NCI-H2107 treated with DMSO at 0.1 percent for 48 hours (cell line): Measurements from ENCODE around the gene RELA.

ENCODE experiments used
- DNase-seq: peaks from one replicate; lab custom pipeline; 2025; ENCODE audit not compliant: unreplicated experiment; lab: John Stamatoyannopoulos, UW

The RELA gene

DNA sequence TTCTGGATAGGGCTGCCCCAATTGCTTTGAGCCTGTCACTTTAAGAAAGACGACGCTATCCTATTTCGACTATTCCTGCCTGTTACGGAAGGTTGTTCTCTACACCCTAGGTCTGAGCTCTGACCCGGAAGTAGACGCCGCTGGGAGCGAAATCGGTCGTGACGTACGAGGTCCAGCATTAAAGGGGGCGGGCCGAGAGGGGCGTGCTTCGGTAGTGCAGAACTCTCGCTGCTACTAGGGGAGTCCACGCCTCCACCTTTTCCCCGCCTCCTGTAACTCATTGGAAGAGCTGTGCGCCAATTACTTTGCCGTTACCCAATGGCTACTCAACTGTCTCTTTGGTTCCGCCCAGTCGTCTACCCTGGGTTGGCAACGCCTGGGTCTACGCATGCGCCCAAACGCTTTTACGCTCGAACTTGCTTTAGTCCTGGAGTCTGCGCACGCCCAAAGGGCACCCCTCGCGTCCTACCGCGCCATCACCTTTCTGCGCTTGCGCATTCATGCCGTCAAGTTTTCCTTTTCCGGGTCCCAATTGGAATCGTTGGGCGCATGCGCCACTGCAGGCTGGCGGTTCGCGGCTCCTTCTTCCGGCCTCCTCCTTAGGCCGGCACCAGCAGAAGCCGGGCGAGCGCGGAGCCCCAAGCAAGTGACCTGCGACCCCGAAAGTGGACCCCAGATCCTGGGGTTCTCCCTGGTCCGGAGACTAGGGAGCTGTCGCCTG, 47.3 kb downstream of the RELA start, which contains the start of gene PCNX3:
Gene PCNX3 (plus strand): TSS at position 548 of the 721 bp plus-strand sequence. CDS start 536 bp downstream, outside the sequence.
- DNase-seq, result peak; percentile 100

DNA sequence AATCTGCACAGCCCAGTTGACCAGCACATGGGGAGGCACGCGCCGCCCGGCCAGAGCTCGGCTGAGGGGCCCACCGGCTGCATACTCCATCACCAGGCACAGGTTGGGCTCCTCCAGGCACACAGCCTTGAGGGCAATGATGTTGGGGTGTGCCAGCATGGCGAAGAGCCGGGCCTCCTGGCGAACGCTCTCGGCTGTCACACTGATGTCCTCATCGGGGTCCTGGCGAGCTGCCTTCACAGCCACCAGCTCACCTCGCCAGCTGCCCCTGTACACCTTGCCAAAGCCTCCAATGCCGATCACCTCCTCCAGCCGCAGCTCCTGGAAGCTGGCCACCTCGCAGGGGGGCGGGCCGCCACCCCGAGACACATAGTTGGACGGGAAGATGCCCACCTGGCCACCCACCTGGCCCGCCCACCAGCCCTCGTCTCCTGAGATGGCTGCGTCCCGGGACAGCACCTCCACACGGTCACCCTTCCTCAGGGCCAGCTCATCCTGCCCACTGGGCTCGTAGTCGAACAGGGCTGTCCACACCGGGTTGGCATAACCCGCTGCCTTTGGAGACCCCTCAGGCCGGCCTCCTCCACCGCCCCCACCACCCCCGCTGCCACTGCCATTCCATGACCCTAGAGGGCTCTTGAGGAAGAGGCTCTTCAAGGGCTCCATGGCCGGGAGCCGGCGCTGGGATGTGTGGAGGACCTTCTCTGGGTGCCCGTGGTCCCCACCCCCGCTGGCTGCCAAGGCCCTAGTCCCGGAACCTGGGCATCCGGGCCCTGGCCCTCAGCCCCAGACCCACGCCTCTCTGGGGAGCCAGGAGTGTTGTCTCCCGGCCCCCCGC, 49.4 kb downstream of the RELA start:
- no peak for DNase-seq

DNA sequence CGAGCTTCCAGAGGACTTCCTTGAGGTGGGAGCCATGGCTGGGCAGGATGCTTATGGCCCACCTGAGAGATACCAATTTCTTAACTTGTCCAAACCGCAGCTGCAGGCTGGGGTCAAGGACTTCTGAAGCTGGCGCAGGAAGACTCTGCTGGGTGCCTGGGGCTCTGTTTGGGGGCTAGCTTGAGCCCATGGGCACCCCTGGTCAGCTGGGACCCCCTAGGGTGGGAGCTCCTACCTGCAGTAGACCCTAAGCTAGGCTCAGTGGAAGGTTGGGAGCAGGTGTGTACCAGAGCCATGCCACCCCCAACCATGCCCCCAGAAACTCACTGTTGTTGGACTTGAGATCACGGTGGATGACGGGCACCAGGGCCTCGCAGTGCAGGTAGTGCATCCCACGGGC, 50.0 kb downstream of the RELA start:
- DNase-seq, result no peak

- no peak for DNase-seq
These were observed 50.7 kb downstream of the RELA start for GRCh38 chr11:65611758-65612603.

DNA sequence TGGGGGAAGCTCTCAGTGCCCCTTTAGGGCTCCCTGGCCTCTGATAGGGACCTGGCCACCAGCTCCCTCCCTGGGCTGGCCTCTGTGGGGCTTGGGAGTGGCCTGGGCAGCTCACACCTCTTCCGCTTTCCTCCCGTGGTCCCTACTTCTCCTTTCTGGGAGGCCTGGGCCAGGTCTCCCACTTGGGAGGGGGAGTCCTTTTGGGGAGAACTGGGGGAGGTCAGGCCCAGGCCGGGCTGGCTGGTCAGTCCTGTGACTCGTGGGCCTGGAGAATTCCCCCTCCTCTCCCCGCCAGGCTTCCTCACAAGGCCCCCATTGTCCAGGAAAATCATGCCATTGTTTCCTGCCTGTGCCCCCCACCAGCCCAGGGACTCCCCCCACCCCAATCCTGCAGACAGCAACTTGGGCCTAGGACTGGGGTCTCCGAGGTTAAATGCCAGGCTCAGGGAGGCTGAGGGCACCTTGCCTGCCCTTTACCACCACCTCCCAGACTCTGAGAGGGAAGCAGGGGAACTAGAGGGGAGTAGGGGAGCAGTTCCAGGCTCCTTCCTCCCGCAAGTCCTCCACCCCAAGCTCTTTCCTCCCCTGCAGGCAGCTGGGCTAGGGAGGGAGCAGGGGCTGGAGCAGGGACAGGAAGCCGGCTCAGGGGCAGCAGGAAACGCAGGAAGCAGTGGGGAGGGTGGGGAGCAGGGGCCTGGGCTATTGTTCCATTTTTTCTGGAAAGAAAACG, 51.5 kb downstream of the RELA start:
- DNase-seq, result no peak

GRCh38 chr11:65610404-65610803, 52.3 kb downstream of the RELA start:
- no peak for DNase-seq

DNA sequence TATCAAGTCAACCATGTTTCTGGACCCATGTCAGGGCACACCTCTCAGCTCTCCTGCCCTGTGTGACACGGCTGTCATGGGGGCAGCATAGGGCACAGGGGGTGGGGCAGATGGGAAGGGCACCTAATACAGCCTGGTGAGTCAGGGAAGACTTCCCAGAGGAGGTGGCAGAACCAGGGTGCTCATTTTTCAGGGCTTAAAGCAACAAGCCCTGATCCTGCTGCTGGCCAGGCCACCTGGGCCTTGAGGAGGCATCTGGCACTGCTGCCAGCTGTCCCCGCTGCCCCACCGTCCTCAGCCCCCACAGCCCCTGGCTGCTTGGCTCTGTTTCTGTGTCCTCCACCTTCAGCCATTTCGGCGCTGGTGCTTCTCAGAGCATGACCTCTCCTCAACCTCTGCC, 53.1 kb downstream of the RELA start:
- no peak for DNase-seq

- no peak for DNase-seq
These were observed 53.5 kb downstream of the RELA start for GRCh38 chr11:65609229-65609628.

DNA sequence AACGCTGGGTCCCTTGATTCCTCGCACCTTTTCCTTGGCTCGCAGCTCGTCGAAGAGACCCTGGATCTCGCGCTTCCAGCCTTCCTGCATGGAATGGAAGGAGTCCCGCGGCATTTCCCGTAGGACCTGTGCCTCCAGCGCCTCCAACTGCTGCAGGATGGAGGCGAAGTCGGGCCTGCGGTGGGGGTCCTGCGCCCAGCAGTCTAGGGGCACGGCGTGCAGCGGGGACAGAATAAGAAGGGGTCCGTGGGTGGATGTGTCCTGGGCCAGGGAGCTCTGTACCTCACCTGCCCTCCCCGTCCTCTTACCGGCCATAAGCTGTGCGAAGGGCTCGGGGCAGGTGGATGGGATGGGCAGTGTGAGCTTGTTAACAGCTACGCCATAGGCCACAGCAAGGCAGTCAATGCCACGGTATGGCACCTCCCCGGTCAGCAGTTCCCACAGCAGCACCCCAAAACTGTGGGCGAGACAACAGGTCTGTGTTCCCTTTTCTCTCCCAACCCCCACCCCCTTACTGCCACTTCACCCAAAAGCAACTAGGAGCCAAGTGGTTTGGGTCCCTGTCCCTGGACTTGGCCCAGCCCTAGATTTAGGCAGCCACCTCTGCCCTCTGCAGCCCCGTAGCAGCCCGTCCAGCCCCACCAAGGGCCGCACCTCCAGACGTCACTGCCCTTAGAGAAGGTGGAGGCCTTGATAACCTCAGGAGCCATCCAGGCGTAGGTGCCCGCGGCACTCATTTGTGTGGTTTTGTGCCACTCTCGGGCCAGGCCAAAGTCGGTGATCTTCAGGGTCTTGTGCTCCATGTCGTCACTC, 54.9 kb downstream of the RELA start:
- DNase-seq, result no peak

DNA sequence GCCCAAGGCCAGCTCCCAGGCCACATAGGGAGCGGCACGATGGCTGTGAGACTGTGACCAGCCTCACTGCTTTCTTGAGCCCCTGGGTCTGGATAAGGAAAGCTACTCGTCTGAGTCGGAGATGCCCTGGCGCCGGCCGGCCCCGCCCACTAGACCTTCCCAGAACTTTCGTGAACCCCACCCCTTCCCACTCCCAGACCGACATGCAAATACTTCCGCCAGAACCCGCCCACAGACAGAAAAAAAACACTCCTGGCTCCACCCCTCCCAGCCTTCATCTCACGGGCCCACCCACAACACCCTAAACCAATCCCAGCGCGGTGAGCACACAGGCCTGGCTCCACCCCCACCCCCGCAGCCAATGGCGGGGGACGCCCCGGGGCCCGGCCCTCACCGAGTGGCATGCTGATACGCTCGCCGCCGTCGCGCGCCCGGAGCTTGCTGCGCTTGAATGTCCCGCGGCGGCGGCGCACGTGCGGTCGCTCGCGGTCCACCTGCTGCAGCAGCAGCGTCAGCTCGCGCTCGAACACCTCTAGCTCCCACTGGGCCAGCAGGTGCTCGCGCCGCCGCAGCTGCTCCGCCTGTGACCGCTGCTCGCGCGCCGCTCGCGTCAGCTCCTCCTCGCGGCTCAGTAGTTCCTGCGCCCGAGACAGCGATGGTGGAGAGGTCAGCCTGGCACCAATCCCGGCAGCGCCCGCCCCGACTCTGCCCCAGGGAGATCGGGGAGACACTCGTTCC, 55.7 kb downstream of the RELA start:
- DNase-seq, result no peak

DNA sequence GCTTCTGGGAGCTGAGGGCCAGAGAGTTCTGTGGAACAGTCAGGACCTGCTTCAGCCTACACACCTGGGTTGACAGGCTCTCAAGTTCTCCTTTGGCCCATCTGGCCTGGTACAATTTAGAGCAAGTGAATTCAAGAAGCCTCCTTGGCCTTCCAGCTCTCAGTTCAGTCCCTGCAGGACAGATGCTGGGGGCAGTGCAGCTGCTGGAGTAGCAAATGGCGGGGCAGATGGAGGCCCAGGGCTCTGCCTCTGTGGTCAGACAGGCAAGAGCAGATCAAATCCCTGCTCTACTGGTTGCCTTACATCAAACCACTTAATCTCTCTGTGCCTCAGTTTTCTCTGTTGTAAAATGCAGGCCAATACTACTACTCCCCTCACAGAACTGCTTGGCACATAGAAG, 58.5 kb downstream of the RELA start:
- no peak for DNase-seq
